Neural cell (in vitro differentiated cells): ENCODE results near the gene SOX30.

ENCODE experiments used
- EZH2 ChIP-seq: fragments of 200-600, 300-800 bp; shearing (Covaris generic), sonication (generic); IDR thresholded peaks from 2 replicates; pipeline ENCODE4 v1.6.1; 2014; ENCODE audit warnings: antibody characterized with exemption, low read length, borderline replicate concordance, mild to moderate bottlenecking; ENCODE audit not compliant: insufficient read depth, poor library complexity, severe bottlenecking
- POLR2AphosphoS5 ChIP-seq: IDR thresholded peaks from 2 replicates; pipeline ENCODE4 v1.6.1; 2012

DNA sequence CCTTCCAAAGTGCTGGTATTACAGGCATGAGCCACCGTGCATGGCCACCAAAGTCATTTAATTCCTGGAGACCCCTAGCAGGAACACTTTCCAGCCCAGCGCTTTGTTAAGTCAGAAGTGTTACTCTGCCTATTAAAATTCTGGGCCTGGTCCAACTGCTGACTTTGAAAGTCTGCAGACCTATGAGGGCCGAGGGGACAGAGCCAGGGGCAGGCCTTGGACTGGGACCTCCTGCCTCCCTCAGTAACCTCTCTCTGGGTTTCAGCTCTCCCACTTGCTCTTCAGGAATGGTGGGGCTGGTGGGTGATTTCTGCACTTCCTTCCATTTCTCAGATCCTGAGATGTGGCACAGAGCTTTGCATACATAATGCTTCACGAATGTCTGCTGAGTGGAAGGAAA is 28.8 kb upstream of the SOX30 start:
- TF ChIP-seq POLR2AphosphoS5 (no peak), EZH2 (no peak)
